Sigmoid colon (tissue), 4 donors: ENCODE data around the gene MMP21.

Experiments
- POLR2A ChIP-seq, 2 donors: fragments of 450-650 bp; IDR thresholded peaks; one replicate each; pipeline ENCODE4 v1.6.1; 2016; ENCODE audit warnings: antibody characterized with exemption in 2 of 2, mild to moderate bottlenecking in 2 of 2, moderate library complexity in 2 of 2
- POLR2AphosphoS5 ChIP-seq, 4 donors: sonication (generic); formaldehyde crosslinking; IDR thresholded peaks; one replicate each; pipeline ENCODE4 v1.6.1; 2017; ENCODE audit warnings: antibody characterized with exemption in 4 of 4
- TF ChIP-seq, protein P1 (sequence below), 4 experiments: fragments of 450-650 bp in 3 of 4; fragments of 200-600 bp in 1 of 4; IDR thresholded peaks; one replicate each; pipeline ENCODE4 v1.5.1; 2016 to 2019; ENCODE audit warnings: antibody characterized with exemption in 4 of 4, mild to moderate bottlenecking in 3 of 4, moderate library complexity in 2 of 4

- TF ChIP-seq POLR2A (IDR thresholded peaks at IDR 0.05), result no peak
- TF ChIP-seq, protein P1, sequence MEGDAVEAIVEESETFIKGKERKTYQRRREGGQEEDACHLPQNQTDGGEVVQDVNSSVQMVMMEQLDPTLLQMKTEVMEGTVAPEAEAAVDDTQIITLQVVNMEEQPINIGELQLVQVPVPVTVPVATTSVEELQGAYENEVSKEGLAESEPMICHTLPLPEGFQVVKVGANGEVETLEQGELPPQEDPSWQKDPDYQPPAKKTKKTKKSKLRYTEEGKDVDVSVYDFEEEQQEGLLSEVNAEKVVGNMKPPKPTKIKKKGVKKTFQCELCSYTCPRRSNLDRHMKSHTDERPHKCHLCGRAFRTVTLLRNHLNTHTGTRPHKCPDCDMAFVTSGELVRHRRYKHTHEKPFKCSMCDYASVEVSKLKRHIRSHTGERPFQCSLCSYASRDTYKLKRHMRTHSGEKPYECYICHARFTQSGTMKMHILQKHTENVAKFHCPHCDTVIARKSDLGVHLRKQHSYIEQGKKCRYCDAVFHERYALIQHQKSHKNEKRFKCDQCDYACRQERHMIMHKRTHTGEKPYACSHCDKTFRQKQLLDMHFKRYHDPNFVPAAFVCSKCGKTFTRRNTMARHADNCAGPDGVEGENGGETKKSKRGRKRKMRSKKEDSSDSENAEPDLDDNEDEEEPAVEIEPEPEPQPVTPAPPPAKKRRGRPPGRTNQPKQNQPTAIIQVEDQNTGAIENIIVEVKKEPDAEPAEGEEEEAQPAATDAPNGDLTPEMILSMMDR (IDR thresholded peaks at IDR 0.05), result no peak
- TF ChIP-seq POLR2AphosphoS5 (IDR thresholded peaks at IDR 0.05), result no peak
Measured at GRCh38 chr10:125756853-125757487, 18.7 kb downstream of the MMP21 start.
